Measurements from ENCODE around the gene RABEP1. TPM values are rescaled to one million over a fixed set of nuclear protein-coding genes. Genes with fewer than 3 reads are reported as not detected.

The RABEP1 gene
- total and polyA plus RNA-seq, 2 experiments from 2014 or later = 31.0 to 47.9 TPM

DNA sequence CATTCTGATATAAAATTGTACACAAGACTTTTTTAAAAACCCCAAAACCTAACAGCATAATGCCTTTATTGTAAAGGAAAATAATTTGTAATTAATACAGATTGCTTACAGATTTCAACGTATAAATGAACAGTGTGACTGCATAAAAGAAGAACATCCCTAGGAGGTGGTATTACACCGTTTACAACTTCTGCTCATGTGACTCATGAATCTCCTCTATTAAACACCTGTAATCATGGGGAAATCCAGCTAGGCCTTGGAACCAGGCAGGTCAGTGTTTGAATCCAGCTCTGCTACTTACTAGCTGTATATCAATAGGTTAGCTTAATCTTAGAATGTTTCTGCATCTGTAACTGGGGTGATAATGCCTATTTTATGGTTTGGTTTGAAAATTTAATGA is 15.2 kb downstream of the RABEP1 start:
- TF ChIP-seq EZH2phosphoT487 (IDR thresholded peaks at IDR 0.05; ENCODE audit: low read depth, severe bottlenecking, unreplicated experiment) (no peak), EZH2 (IDR thresholded peaks at IDR 0.05; ENCODE audit: borderline replicate concordance) (no peak)
- TF ChIP-seq, protein P1, sequence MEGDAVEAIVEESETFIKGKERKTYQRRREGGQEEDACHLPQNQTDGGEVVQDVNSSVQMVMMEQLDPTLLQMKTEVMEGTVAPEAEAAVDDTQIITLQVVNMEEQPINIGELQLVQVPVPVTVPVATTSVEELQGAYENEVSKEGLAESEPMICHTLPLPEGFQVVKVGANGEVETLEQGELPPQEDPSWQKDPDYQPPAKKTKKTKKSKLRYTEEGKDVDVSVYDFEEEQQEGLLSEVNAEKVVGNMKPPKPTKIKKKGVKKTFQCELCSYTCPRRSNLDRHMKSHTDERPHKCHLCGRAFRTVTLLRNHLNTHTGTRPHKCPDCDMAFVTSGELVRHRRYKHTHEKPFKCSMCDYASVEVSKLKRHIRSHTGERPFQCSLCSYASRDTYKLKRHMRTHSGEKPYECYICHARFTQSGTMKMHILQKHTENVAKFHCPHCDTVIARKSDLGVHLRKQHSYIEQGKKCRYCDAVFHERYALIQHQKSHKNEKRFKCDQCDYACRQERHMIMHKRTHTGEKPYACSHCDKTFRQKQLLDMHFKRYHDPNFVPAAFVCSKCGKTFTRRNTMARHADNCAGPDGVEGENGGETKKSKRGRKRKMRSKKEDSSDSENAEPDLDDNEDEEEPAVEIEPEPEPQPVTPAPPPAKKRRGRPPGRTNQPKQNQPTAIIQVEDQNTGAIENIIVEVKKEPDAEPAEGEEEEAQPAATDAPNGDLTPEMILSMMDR (IDR thresholded peaks at IDR 0.05; ENCODE audit: poor library complexity) = no peak
- Histone ChIP-seq H3K9me2 (replicated peaks; ENCODE audit: insufficient read depth) (no peaks in the 10 kb centered on the region), H3K27me3 (no peaks in the 10 kb centered on the region), H3K36me3 (replicated peaks; ENCODE audit: insufficient read depth, low read depth) (no peaks in the 10 kb centered on the region), H3K9me3 (ENCODE audit: low read depth) (no peaks in the 10 kb centered on the region), H3K4me2 (no peak overlapping the region), H3K4me3 (no peak overlapping the region), H2AFZ (no peak overlapping the region), H3K27ac (no peak overlapping the region), H4K20me1 (ENCODE audit: insufficient read depth, poor library complexity, severe bottlenecking) (peaks cover 17% of the 10 kb centered on the region), H3K4me1 (ENCODE audit: insufficient read depth) (no peaks in the 10 kb centered on the region), H3K79me2 (peaks cover 90% of the 10 kb centered on the region)
- DNase-seq (ENCODE audit: low spot score) = no peak
- 81% methylated on average over 2 of the region's 2 CpGs for WGBS (ENCODE audit: low lambda C conversion rate, missing lambda C conversion rate)

DNA sequence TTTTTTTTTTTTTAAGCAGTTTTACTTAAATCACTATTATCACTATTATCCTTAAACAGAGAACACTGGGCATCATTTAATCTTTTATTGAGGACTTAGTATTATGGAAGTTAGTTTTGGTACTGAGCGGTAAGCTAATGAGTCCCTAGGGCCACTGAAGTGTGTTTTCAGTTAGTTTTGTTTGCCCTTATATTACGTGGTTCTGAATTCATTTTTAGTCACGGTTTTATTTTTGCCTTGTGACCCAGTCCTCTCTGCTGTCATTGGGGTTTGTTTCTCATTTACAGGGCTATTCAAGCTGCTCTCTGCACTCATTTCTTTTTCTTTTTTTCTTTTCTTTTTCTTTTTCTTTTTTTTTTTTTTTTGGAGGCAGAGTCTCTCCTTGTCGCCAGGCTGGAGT is 17.3 kb downstream of the RABEP1 start:
- no peaks in the 10 kb centered on the region for H3K4me1 ChIP-seq (ENCODE audit: insufficient read depth)
- no peak overlapping the region for H3K4me3 ChIP-seq
- H3K36me3 ChIP-seq (replicated peaks; ENCODE audit: insufficient read depth, low read depth) = no peaks in the 10 kb centered on the region
- no peak overlapping the region for H3K27ac ChIP-seq
- WGBS (ENCODE audit: low lambda C conversion rate, missing lambda C conversion rate) = 96% methylated on average over 3 of the region's 4 CpGs
- TF ChIP-seq EZH2 (IDR thresholded peaks at IDR 0.05; ENCODE audit: borderline replicate concordance) = no peak
- no peak for TF ChIP-seq EZH2phosphoT487 (IDR thresholded peaks at IDR 0.05; ENCODE audit: low read depth, severe bottlenecking, unreplicated experiment)
- TF ChIP-seq, protein P1 (IDR thresholded peaks at IDR 0.05; ENCODE audit: poor library complexity) = no peak
- no peak for DNase-seq (ENCODE audit: low spot score)
- H3K27me3 ChIP-seq = no peaks in the 10 kb centered on the region
- H3K9me3 ChIP-seq (ENCODE audit: low read depth) = no peaks in the 10 kb centered on the region
- H3K4me2 ChIP-seq = no peak overlapping the region
- H3K79me2 ChIP-seq = peaks cover 90% of the 10 kb centered on the region
- H2AFZ ChIP-seq = no peak overlapping the region
- H3K9me2 ChIP-seq (replicated peaks; ENCODE audit: insufficient read depth) = no peaks in the 10 kb centered on the region
- H4K20me1 ChIP-seq (ENCODE audit: insufficient read depth, poor library complexity, severe bottlenecking) = peaks cover 19% of the 10 kb centered on the region

DNA sequence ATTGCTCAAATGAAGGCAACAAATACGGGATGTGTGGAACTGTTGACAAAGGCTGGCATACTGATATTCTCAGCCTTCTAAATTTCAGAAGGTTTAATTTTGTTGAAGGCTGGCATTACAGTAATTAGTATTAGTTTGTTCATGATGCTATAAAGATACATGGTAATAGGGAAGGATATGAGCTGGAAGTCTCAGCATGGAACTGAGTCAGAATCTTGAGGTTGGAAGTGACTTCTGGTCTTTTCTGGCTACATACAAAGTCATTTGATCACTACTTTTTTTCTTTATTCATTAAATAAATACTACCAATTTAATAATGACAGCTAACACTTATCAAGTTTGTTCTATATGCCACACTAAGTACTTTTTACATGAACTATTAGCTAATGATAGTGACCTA is 22.6 kb downstream of the RABEP1 start:
- TF ChIP-seq EZH2phosphoT487 (IDR thresholded peaks at IDR 0.05; ENCODE audit: low read depth, severe bottlenecking, unreplicated experiment) = no peak
- TF ChIP-seq, protein P1 (IDR thresholded peaks at IDR 0.05; ENCODE audit: poor library complexity) = no peak
- no peak overlapping the region for H2AFZ ChIP-seq
- WGBS (ENCODE audit: low lambda C conversion rate, missing lambda C conversion rate) = 96% methylated on average over 1 of the region's 1 CpG
- DNase-seq (ENCODE audit: low spot score) = no peak
- H3K9me2 ChIP-seq (replicated peaks; ENCODE audit: insufficient read depth) = no peaks in the 10 kb centered on the region
- no peak overlapping the region for H3K27ac ChIP-seq
- no peak overlapping the region for H3K4me2 ChIP-seq
- H3K79me2 ChIP-seq = peaks cover 87% of the 10 kb centered on the region
- no peaks in the 10 kb centered on the region for H3K36me3 ChIP-seq (replicated peaks; ENCODE audit: insufficient read depth, low read depth)
- H3K9me3 ChIP-seq (ENCODE audit: low read depth) = no peaks in the 10 kb centered on the region
- H3K4me1 ChIP-seq (ENCODE audit: insufficient read depth) = no peaks in the 10 kb centered on the region
- H4K20me1 ChIP-seq (ENCODE audit: insufficient read depth, poor library complexity, severe bottlenecking) = peaks cover 25% of the 10 kb centered on the region
- no peak overlapping the region for H3K4me3 ChIP-seq
- no peaks in the 10 kb centered on the region for H3K27me3 ChIP-seq

DNA sequence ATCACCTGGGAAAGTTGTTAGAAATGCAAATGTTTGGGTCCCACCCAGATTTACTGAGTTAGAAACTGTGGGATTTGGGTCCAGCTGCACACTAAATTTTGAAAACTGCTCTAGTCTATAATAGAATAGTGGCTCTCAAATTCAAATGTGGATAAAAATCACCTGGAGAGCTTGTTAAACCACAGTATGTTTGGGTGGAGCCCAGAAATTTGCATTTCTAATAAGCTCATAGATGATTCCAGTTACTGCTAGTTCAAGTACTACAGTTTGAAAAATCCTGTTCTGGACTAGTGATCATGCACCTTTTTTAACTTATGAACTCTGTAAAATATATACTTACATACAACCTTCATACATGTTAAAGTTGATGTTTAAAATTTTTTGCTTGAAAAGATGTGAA is 27.8 kb downstream of the RABEP1 start:
- Histone ChIP-seq H3K4me1 (ENCODE audit: insufficient read depth) (no peaks in the 10 kb centered on the region), H3K79me2 (peaks cover 53% of the 10 kb centered on the region), H3K4me2 (no peak overlapping the region), H3K4me3 (no peak overlapping the region), H3K36me3 (replicated peaks; ENCODE audit: insufficient read depth, low read depth) (no peaks in the 10 kb centered on the region), H3K27me3 (no peaks in the 10 kb centered on the region), H4K20me1 (ENCODE audit: insufficient read depth, poor library complexity, severe bottlenecking) (peaks cover 18% of the 10 kb centered on the region), H3K9me3 (ENCODE audit: low read depth) (no peaks in the 10 kb centered on the region), H2AFZ (no peak overlapping the region), H3K9me2 (replicated peaks; ENCODE audit: insufficient read depth) (no peaks in the 10 kb centered on the region), H3K27ac (no peak overlapping the region)
- TF ChIP-seq EZH2phosphoT487 (IDR thresholded peaks at IDR 0.05; ENCODE audit: low read depth, severe bottlenecking, unreplicated experiment) = no peak
- TF ChIP-seq, protein P1 (IDR thresholded peaks at IDR 0.05; ENCODE audit: poor library complexity) = no peak
- TF ChIP-seq EZH2 (IDR thresholded peaks at IDR 0.05; ENCODE audit: borderline replicate concordance) = no peak
- no peak for DNase-seq (ENCODE audit: low spot score)
